NK-92 treated with Interleukin-12 subunit alpha and Interleukin-12 subunit beta, amount 100 ng/mL, for 24 hours (cell line): ENCODE measurements around the gene RALGAPA1.
"Not testable (repeated sequence)": the region's sequence is repeated elsewhere in the genome, so short reads cannot be mapped to it uniquely, and the experiment has no call there.

Experiments used
- DNase-seq: peaks from one replicate; lab custom pipeline; 2025; lab: John Stamatoyannopoulos, UW

The RALGAPA1 gene

DNA sequence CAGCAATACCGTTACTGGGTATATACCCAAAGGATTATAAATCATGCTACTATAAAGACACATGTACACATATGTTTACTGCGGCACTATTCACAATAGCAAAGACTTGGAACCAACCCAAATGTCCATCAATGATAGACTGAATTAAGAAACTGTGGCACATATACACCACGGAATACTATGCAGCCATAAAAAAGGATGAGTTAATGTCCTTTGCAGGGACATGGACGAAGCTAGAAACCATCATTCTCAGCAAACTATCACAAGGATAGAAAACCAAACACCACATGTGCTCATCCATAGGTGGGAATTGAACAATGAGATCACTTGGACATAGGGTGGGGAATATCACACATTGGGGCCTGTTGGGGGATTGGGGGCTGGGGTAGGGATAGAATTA lies 187.1 kb downstream of the RALGAPA1 start:
- not testable (repeated sequence) for DNase-seq

DNA sequence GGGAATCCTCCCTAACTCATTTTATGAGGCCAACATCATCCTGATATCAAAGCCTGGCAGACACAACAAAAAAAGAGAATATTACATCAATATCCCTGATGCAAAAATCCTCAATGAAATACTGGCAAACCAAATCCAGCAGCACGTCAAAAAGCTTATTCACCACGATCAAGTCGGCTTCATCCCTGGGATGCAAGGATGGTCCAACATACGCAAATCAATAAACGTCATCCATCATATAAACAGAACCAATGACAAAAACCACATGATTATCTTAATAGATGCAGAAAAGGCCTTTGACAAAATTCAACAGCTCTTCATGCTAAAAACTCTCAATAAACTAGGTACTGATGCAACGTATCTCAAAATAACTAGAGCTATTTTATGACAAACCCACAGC lies 189.1 kb downstream of the RALGAPA1 start:
- DNase-seq: not testable (repeated sequence)

DNA sequence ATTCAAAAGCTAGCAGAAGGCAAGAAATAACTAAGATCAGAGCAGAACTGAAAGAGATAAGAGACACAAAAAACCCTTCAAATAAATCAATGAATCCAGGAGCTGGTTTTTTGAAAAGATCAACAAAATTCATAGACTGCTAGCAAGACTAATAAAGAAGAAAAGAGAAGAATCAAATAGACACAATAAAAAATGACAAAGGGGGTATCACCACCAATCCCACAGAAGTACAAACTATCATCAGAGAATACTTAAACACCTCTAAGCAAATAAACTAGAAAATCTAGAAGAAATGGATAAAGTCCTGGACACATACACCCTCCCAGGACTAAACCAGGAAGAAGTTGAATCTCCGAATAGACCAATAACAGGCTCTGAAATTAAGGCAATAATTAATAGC lies 189.6 kb downstream of the RALGAPA1 start:
- DNase-seq: not testable (repeated sequence)

DNA sequence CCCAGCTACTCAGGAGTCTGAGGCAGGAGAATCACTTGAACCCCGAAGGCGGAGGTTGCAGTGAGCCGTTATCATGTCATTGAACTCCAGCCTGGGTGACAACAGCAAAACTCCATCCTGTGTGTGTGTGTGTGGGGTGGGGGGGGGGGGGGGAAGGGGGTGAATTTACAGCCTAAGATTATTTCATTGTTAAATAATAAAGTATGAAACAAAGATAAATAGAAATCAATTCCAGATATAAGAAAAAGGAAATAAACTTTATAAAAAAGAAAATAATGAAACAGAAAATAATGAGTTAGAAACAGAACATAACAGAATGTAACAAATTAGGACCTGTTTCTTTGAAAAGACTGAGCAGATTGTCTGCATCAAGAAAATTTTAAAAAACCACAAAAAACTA lies 191.6 kb downstream of the RALGAPA1 start:
- DNase-seq: no peak

DNA sequence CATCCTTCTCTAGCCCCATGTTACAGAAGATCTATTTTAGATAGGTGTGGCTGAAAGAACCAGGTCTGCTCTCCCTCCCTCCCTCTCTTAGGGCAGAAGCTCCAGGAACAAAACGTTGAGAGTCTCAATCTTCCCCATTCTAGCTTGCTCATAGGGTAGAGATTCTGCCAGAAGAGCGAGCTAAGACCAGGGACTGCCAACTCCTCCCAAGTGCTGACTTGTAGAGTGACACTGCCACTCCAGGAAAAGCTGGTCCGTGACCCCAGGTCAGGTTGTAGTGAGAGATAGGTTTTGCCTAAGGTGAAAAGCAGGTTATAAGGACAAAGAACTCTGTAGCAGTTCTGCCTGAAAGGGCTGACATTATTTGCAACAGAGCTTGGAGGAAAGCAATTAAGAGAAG lies 201.7 kb downstream of the RALGAPA1 start:
- DNase-seq: no peak

DNA sequence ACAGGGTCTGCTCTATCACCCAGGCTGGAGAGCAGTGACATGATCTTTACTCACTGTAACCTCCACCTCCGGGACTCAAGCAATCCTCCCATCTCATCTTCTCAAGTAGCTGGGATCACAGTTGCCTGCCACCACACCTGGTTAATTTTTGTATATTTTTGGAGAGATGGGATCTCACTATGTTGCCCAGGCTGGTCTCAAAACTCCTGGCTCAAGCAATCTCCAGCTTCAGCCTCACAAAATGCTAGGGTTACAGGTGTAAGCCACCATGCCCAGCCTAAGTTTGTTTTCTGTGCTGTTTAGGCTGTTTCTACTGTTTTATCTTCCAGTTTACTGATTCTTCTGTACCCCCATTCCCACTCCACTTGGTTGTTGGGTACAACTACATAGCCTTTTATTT lies 208.8 kb downstream of the RALGAPA1 start:
- no peak for DNase-seq

DNA sequence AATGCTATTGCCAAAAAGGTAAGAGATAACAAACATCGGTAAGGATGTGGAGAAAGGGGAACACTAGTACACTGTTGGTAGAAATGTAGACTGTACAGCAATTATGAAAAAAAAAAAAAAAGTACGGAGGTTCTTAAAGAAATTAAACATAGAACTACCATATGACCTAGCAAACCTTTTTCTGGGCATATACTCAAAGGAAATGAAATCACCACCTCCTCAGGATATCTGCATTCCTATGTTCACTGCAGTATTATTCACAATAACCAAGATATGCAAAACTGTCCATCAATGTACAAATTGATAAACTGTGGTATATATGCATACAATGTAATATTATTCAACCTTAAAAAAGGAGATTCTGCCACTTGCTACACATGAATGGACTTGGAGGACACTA lies 214.5 kb downstream of the RALGAPA1 start:
- no peak for DNase-seq

DNA sequence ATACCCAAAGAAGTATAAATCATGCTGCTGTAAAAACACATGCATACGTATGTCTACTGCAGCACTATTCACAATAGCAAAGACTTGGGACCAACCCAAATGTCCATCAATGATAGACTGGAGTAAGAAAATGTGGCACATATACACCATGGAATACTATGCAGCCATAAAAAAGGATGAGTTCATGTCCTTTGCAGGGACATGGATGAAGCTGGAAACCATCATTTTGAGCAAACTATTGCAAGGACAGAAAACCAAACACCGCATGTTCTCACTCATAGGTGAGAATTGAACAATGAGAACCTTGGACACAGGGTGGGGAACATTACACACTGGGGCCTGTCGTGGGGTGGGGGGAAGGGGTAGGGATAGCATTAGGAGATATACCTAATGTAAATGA lies 221.7 kb downstream of the RALGAPA1 start:
- DNase-seq: not testable (repeated sequence)

DNA sequence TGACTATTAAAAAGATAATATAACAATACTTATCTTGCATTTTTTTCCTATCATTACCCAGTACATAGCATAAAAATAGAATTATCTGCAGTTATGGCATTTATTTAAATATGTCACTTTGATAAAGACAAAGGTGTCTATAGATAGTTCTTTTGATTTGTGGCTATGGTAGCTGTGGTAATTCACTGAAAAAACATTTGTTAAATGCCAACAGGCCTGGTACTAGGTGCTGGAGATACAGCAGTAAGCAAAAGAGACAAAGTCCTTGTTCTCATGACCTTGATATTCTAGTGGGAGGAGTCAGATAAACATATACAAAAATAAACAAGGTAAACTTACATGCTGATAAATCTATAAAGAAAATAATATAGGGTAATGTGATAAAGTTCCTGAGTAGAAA lies 230.5 kb downstream of the RALGAPA1 start:
- DNase-seq: no peak

DNA sequence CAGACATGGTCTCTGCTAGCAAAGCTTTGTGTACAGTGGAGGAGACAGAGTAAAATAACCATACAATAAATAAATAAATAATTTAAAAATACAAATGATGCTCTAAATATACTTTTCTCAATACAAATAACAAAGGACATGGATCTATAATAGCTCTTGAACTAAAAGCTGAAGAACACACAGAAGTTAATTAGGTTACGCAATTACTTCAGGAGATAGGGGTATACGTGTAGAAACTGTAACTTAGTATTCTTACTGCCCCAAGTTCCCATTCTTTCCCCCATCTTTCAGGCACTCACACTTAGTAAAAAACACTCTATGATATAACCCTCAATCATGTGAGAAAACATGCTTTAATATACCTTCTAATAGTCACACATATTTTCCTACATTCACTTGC lies 231.0 kb downstream of the RALGAPA1 start:
- no peak for DNase-seq

DNA sequence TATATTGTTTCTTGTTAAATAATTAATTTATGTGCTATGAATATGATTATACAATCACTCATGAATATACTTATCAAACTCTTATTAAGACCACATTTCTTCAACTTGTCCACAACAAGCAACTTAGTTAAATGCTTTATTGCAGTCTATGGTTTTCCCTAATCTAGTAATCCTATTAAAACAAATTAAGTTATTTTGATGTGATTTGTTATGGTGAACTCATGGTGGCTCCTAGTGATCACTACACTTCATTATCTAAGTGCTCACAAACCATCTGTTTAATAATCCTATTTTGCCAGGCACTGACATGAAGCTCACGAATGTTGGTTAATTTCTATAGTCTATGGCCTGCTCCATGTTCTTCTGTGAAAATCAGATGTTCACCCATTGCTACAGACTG lies 232.2 kb downstream of the RALGAPA1 start:
- no peak for DNase-seq

DNA sequence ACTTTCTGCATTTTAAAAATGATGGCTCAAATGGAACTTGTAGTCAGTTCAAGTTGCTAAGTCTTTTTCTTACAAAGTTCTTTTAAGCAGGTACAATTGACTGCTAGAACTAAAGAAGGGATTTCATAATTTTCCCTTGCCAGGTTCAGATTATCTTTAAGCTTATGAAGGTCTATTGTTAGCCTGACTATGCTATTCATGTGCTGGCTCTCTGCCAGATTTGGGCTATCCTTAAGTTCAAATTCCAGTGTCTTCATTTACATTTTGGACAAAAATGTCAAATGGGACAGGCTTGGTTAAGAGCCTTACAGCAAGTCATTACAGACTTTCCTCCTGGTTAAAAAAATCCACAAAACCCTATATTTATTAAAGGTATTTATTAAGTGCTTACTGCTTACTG lies 232.8 kb downstream of the RALGAPA1 start:
- DNase-seq: no peak

DNA sequence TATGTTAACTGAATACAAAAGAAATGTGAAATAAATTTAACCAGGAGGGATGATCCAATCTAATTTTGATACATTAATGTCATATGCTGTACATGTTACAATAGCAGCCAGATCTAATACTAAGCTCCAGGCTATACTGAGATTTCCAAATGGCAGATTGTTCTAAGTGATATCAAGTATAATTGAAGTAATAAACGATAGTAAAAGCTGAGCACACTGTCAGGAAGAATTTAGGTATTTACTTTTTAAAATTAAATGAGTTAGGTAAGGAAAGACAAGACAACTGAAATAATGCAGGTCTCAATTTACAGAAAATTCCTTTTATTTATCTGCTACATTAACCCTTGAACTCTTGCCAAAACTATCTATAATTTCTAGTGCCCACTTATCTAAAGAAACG lies 235.2 kb downstream of the RALGAPA1 start:
- no peak for DNase-seq

DNA sequence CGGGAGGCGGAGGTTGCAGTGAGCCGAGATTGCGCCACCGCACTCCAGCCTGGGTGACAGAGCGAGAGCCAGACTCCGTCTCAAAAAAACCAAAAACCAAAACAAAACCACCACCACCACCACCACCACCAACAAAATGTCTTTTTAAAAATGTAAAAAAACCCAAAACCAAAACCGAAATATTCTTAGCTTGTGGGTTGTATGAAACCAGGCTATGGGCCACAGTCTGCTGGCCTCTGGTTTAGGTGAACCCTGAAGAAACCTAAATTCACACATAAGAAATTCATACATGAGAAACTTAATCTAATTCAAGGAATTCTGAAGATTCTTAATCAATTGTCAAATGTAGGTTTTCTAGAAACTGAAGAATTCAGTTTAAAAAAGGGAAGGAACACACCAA lies 237.5 kb downstream of the RALGAPA1 start:
- DNase-seq: no peak

DNA sequence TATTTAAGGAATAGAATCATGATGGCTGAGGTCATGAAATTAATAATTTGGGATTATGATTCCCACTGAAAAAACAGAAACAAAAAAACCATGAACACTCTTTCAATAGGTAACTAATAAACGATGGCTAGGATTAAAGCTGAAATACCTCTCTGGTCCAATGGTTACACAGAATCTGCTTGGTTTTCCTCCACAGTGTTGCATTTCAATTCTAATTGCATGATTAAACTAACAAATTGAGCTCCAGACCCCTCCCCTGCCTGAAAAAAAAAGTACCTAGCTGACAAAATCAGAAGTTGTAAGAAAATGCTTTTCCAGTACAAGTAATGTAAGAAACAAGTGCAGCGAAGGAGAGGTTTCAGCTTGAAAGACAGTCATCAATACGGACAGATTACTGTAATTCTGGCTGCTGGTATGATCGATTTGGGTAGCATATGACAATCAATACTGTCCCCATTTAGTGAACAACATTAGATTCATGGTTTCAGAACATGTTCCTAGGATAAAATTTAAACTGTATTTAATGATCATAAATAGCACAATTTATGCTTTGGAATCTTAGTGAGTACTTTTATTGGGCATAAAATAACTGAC lies 243.1 kb downstream of the RALGAPA1 start:
- no peak for DNase-seq

DNA sequence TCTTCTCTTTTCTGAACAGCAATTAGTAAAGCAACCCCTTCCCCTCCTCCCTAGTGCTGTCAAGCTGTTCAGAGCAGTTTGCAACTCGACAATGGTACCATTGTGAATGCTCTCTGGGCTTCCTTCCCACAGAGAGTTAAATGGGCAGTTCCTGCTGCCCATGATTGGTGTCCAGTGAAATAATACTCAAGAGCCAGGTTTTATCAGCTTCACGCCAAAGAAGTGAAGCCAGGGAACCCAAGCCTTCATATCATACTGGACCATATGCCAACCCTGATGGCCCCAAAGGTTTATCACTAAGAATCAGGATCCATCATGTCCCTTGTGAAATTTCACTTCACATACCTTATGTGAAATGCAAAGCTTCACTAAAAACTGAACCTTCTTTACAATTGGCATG lies 250.4 kb downstream of the RALGAPA1 start:
- DNase-seq: no peak

DNA sequence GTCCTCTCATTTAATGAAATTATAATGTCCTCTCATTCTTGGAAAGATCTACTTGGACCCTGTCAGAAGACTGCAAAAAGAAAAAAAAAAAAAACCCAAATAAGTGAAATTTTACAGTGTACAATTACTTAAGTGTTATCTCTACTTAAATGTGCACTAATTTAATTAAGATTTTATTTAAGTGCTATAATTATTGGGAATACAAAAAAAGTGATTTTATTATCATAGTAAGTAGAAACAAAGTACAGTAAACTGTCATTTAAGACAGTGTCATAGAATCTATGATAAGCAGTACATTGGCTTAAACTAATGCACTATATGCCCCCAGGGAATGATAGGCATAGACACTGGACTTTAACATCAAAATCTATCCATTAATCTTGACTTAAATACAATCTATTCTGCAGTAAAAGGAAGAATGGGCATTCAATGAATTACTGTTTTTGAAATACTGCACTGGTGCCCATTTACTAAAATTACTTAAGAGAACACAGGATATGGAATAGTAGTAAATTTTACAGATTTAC lies 251.8 kb downstream of the RALGAPA1 start:
- DNase-seq: no peak

DNA sequence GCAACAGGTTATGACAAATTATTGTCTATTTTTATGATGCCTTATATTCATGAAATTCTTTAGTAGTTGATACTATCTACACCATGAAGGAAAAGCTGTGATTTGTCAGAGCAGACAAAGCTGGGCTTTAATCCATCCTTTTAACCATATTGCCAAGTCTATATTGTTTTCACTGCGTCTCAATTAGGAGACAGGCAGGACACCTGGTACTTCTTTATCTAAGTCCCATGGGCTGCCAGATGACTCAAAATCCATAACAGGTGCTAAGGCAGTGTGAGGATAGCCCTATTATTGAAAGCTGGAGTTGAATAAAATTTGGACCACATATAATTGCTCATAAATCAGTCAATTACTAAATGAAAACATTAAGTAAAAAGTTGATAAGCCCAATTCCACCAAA lies 252.5 kb downstream of the RALGAPA1 start:
- no peak for DNase-seq

DNA sequence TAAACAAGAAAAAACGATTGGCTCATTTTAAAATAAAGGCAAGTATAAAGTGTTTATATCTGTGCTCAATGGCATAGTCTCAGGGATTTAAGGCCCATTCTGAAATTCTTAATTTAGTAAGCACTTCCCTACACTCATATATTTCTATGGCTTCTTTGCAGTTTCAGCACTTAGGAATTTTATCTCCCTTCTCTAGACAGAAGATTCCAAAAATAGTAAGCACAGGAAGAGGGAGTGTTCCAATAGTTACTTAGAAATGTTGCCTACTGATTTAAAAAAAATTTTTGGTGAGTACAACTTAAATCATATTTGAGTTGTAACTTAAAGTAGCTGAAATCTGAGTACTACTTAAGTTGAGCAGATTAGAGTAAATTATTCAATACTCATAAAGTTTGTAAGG lies 255.3 kb downstream of the RALGAPA1 start:
- DNase-seq: no peak

DNA sequence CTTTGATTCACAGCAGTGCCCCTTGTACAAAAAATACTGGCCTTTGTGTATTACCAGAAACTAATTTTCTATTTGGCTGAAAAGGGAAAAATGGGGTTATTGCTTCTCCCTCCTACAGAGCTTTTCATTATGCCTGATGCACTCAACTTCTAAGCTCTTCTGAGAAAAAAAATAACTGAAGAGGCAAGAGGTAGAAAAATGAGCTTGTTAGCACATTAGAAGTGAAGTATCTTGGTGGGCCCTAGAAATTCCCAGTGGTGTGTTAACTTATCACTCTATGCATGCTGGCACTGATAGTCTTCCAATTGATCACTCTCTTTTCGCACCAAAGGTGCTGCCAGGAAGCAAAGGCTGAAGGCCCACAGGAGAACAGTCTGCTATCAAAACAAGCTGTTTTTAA lies 258.0 kb downstream of the RALGAPA1 start:
- no peak for DNase-seq

DNA sequence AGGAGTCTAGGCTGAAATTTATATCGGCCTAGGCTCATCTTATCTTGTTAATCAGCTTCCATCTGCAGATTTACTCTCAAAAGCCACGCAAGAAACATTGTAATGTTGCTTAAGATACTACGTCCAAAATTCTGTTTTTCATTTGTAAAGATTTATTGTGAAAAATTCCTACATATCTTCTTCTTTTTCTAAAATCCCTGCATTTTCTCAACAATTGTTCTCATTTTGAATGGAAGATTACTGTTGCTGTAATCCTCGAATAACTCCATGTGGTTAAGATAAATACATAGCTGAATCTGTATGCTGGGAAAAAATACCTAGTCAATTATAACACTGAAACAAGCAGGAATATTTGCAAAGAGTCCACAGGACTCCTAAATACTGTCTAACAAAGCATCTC lies 259.5 kb downstream of the RALGAPA1 start:
- no peak for DNase-seq

DNA sequence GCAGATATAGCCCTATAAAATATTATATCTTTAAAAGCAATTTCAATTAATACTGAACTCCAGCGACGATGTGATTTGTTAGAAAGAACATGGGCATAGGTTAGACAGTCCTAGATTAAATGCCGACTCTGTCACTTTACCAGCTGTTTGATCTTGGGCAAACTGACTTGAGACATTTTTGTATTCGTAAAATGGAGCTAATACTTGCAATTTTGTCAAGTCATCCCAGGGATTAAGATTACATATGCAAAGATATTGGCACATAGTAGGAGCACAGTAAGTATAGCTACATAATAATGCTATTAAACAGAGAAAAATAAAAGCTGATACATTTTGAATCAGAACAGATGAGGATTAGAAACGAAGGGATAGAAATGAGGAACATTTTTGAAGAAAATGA lies 266.1 kb downstream of the RALGAPA1 start:
- no peak for DNase-seq

DNA sequence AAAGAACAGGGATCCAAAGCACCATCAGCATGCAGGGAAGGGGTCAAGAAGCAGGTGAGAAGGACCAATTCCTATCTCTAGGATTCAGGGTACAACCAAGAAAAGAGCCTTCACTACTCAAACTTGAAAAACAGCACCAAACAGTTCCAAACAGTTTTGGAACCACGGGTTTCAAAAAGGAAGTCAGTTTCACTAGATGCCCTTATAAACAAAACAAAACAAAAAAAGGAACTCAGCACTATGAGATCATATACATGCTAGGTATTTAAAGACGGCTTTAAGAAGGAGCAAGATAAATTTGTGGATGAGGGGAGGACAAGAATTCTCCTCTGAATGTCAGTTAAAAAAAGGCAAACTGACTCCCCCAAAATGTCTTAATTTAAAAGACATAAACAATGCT lies 269.1 kb downstream of the RALGAPA1 start:
- DNase-seq: no peak

DNA sequence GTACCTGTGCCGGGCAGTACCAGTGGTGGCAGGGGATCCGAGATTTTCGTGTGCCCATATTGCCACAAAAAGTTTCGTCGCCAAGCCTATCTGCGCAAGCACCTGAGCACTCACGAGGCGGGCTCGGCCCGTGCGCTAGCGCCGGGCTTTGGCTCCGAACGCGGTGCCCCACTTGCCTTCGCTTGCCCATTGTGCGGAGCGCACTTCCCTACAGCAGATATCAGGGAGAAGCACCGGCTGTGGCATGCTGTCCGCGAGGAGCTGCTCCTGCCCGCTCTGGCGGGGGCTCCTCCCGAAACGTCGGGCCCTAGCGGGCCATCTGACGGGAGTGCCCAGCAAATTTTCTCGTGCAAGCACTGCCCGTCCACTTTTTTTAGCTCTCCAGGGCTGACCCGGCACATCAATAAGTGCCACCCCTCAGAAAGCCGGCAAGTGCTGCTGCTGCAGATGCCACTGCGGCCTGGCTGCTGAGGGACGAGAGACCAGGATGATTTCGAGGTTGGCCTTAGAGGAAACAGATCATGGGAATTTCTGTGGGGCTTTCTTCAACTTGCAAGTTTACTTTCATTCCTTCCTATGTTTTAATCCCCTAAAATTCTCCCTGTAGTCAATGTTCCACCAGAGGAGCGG lies 273.5 kb downstream of the RALGAPA1 start:
- no peak for DNase-seq
